ENCODE measurements around the gene ZNF317.
"Not testable (repeated sequence)": the region's sequence is repeated elsewhere in the genome, so short reads cannot be mapped to it uniquely, and the experiment has no call there.

ZNF317 gene

DNA sequence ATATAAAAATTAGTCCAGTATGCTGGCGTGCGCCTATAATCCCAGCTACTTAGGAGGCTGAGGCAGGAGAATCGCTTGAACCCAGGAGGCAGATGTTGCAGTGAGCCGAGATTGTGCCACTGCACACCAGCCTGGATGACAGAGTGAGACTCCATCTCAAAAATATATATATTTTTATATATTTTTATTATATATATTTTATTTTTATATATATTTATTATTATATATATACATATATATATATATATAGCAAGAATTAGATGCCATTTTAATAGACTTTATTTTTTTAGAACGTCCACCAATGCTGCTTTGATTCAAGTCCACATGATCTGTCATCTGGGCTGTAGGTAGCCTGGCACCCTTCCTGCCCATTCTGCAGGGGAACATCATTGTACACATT lies 35.1 kb downstream of the ZNF317 start:
- DNase-seq (ENCODE audit: low spot score), result no peak

DNA sequence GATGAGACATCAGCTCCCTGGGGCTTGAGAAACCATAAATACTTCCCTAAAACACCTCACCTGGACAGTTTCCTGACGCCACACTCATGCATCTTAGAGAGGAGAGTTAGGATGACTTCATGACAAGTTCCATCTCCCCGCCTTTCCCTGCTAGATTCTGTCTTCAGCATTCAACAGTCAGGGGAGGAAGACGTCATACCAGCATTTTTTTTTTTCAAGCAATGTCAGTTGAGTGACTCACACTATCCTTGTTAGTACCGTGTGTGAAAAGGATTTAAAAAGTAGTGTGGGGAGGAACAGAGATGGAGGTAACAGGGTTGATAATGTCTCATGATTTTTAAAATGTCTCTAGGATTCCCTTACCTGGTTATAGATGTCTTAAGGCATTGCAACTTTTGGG lies 38.7 kb downstream of the ZNF317 start, which contains the start of gene OR7D2:
TSS of gene OR7D2 (plus strand) at position 79 of the 400 bp plus-strand sequence. CDS start 6,803 bp downstream, outside the sequence.
- DNase-seq (ENCODE audit: low spot score), result no peak

DNA sequence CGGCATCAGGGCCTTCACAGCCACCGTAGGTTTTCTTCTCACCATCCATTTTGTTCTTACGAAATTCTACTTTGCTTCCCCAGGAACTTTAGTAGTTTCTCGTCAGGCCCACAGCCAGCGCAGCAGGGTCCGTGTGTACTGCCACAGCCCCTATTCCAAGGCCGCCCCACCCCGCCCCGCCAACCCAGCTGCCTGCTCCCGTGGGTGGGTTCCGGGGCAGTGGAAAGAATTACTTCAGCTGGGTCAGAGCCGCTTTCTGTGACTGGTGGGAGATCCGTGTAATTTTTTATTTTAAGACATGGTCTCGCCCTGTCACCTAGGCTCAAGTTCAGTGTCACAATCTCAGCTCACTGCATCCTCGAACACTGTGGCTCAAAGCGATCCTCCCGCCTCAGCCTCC lies 42.8 kb downstream of the ZNF317 start:
- no peak for DNase-seq (ENCODE audit: low spot score)

DNA sequence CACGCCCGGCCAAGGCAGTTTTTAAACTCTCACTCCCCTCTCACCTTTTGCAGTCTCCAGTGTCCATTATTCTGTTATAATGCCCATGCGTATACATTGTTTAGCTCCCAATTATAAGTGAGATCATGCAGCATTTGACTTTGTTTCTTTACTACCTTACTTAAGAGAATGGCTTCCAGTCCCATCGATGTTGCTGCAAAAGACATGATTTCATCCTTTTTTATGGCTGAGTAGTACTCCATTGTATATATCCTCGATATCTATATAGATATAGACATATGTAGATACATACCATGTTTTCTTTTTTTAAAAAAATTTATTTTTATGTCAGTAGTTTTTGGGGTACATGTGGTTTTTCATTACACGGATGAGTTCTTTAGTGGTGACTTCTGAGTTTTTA lies 47.0 kb downstream of the ZNF317 start:
- no peak for DNase-seq (ENCODE audit: low spot score)

DNA sequence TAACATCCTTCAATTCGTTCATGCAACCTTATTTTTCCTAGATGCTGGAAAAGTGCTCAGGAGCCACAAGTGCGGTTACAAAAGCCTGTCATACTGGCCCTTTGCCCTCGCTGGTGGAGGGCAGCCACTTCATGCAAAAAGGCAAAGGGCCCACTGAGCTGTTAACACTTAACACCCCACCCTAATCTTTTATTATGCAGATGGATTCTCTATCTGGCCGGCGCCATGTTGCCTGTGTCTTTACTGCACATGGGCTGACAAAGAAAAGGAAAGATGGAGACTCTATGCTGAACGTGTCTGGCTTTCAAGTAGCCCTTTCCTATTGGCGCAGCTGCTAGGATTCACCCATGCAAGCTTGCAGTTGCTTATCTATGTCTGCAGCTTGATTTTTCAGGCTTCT lies 49.3 kb downstream of the ZNF317 start:
- no peak for DNase-seq (ENCODE audit: low spot score)

DNA sequence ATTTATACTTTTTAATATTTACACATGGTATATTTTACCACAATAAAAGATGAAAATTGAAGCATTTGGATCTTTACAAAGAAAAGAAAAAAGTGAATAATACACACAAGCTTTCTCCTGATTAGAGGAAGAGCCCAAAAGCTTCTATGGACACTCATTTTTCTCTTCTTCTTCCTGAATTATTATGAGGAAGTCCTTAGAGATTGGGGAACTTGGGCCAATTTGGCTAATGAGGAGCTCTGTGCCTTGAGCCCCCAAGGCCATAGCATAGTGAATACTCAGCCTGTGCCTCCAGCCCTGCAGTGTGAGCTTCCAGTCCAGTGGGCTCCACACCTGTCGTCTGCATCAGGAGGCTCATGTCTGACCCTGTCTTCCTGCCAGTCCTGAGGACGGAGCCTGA lies 57.8 kb downstream of the ZNF317 start:
- DNase-seq (ENCODE audit: low spot score), result not testable (repeated sequence)

DNA sequence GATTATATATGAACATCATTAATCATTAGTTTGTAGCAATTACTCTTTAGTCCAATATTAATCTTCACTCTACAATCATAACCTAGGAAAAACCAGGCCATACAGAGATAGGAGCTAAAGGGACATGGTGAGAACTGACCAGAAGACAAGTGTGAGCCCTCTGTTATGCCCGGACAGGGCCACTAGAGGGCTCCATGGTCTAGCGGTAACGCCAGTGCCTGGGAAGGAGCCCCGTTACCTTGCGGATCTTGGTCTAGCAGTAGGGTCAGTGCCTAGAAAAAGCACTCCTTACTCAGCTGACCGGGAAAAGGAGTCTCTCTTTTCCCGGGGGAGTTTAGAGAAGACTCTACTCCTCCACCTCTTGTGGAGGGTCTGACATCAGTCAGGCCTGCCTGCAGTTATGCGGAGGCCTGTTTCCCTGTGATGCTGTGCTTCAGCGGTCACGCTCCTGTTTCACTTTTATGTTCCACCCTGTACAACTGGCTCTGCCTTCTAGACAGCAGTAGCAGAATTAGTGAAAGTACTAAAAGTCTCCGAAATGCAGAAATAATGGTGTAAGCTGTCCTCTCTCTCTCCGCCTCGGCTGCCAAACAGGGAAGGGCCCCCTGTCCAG lies 65.4 kb downstream of the ZNF317 start:
- DNase-seq (ENCODE audit: low spot score), result peak; percentile 59
